Measurements from ENCODE around the gene KRTAP4-1. TPM values are rescaled to one million over a fixed set of nuclear protein-coding genes. Genes with fewer than 3 reads are reported as not detected.

Gene KRTAP4-1
- total and polyA plus RNA-seq, 2 of the 13 experiments (the other 11 are each of a cell fraction or from before 2014, with no cell fraction given) = not detected

DNA sequence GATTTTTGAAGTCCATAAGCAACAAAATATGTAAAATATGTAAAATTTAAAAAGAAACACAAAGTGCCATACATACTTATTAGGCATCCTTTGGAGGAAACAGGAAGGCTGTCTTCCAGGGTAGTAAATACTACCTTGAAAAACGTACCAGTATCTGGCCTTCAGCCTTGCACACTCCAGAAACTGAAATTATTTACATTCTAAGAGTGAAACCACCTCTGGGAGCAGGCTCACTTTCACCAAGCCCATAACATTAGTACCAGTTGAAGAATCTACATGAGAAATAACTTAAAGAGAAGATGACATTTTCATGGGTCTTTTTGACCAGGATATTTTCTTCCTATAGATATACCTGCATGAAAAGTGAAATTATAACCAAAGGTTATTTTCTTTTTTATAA lies 11.4 kb upstream of the KRTAP4-1 start (continued):
- TF ChIP-seq, protein P1, sequence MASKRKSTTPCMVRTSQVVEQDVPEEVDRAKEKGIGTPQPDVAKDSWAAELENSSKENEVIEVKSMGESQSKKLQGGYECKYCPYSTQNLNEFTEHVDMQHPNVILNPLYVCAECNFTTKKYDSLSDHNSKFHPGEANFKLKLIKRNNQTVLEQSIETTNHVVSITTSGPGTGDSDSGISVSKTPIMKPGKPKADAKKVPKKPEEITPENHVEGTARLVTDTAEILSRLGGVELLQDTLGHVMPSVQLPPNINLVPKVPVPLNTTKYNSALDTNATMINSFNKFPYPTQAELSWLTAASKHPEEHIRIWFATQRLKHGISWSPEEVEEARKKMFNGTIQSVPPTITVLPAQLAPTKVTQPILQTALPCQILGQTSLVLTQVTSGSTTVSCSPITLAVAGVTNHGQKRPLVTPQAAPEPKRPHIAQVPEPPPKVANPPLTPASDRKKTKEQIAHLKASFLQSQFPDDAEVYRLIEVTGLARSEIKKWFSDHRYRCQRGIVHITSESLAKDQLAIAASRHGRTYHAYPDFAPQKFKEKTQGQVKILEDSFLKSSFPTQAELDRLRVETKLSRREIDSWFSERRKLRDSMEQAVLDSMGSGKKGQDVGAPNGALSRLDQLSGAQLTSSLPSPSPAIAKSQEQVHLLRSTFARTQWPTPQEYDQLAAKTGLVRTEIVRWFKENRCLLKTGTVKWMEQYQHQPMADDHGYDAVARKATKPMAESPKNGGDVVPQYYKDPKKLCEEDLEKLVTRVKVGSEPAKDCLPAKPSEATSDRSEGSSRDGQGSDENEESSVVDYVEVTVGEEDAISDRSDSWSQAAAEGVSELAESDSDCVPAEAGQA (IDR thresholded peaks at IDR 0.05; ENCODE audit: low read depth) = no peak
- TF ChIP-seq, protein P1 (CRISPR knock-in tag; IDR thresholded peaks at IDR 0.05; ENCODE audit: borderline replicate concordance) = no peak

DNA sequence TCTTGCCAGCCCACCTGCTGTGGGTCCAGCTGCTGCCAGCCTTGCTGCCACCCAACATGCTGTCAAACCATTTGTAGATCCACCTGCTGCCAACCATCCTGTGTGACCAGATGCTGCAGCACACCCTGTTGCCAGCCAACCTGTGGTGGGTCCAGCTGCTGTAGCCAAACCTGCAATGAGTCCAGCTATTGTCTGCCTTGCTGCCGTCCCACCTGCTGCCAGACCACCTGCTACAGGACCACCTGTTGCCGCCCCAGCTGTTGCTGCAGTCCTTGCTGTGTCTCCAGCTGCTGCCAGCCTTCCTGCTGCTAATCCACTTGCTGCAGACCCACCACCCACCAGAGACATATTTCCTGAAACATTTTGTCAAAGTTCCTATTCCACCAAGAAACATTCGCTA lies 5.6 kb upstream of the KRTAP4-1 start:
- H3K9me3 ChIP-seq (ENCODE audit: low read length) = no peaks in the 10 kb centered on the region
- no TSS peak for BruUV-seq (replicated peaks)
- no peaks in the 10 kb centered on the region for H3K4me1 ChIP-seq (ENCODE audit: insufficient read depth, low read length)
- H3K4me2 ChIP-seq (ENCODE audit: low read depth, low read length) = no peak overlapping the region
- H3K27me3 ChIP-seq (ENCODE audit: control insufficient read depth in 1 of 2, insufficient read depth in 2 of 2, low read length in 2 of 2) = 0 out of 5 replicates have a peak, but pooled peaks cover 0 to 5% of the 10 kb centered on the region in 2 experiments
- 0% methylated on average over 1 of the region's 3 CpGs for WGBS (ENCODE audit: low lambda C conversion rate)
- POLR2A ChIA-PET = no interaction called here
- DNase-seq (ENCODE audit: low spot score) (no peak), ATAC-seq (no peak), FAIRE-seq (no peak)
- CTCF ChIA-PET (ENCODE audit: low intra/inter-chr PET ratio, low total read pairs) = no interaction called here
- no peak overlapping the region for H3K9ac ChIP-seq (ENCODE audit: insufficient read depth, low read depth, low read length)
- H3K4me3 ChIP-seq (replicated peaks in 1 of 3; ENCODE audit: insufficient read depth in 1 of 3, low read depth in 2 of 3, low read length in 3 of 3) = no peak overlapping the region
- intact Hi-C loops (cut with micrococcal nuclease; ENCODE audit: unreplicated experiment) (no loop called here), in situ Hi-C loops (cut with HindIII; ENCODE audit: extremely low pct_ligation_motif_present, low pct_unique_long_range_greater_than_20kb) (no loop called here)
- H2AFZ ChIP-seq (ENCODE audit: low read length) = no peak overlapping the region
- no peaks in the 10 kb centered on the region for H3K79me2 ChIP-seq (ENCODE audit: insufficient read depth, low read length)
- H3K27ac ChIP-seq (ENCODE audit: extremely low read length, insufficient read depth, low read length) = no peak overlapping the region
- no peaks in the 10 kb centered on the region for H3K36me3 ChIP-seq (replicated peaks in 1 of 2; ENCODE audit: control insufficient read depth in 1 of 2, insufficient read depth in 2 of 2, low read length in 2 of 2)
- no peaks in the 10 kb centered on the region for H4K20me1 ChIP-seq (ENCODE audit: insufficient read depth, low read length)
- TF ChIP-seq SRSF9 (IDR thresholded peaks at IDR 0.05; ENCODE audit: borderline replicate concordance, insufficient read depth, low read depth, low read length, poor library complexity, severe bottlenecking) = no peak
- no peak for TF ChIP-seq ZFYVE20 (CRISPR knock-in tag; IDR thresholded peaks at IDR 0.05; ENCODE audit: borderline replicate concordance, low read depth)
- TF ChIP-seq ISX (CRISPR knock-in tag; conservative IDR thresholded peaks at IDR 0.05) = no peak
- TF ChIP-seq NPAS2 (CRISPR knock-in tag; IDR thresholded peaks at IDR 0.05; ENCODE audit: borderline replicate concordance) = no peak
- TF ChIP-seq, protein P2, sequence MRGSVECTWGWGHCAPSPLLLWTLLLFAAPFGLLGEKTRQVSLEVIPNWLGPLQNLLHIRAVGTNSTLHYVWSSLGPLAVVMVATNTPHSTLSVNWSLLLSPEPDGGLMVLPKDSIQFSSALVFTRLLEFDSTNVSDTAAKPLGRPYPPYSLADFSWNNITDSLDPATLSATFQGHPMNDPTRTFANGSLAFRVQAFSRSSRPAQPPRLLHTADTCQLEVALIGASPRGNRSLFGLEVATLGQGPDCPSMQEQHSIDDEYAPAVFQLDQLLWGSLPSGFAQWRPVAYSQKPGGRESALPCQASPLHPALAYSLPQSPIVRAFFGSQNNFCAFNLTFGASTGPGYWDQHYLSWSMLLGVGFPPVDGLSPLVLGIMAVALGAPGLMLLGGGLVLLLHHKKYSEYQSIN (CRISPR knock-in tag; IDR thresholded peaks at IDR 0.05; ENCODE audit: borderline replicate concordance) = no peak
- TF ChIP-seq ZNF17 (CRISPR knock-in tag; IDR thresholded peaks at IDR 0.05) = no peak
- TF ChIP-seq, protein P3, sequence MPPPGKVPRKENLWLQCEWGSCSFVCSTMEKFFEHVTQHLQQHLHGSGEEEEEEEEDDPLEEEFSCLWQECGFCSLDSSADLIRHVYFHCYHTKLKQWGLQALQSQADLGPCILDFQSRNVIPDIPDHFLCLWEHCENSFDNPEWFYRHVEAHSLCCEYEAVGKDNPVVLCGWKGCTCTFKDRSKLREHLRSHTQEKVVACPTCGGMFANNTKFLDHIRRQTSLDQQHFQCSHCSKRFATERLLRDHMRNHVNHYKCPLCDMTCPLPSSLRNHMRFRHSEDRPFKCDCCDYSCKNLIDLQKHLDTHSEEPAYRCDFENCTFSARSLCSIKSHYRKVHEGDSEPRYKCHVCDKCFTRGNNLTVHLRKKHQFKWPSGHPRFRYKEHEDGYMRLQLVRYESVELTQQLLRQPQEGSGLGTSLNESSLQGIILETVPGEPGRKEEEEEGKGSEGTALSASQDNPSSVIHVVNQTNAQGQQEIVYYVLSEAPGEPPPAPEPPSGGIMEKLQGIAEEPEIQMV (CRISPR knock-in tag; IDR thresholded peaks at IDR 0.05; ENCODE audit: low read depth) = no peak

All from HepG2 (cell line).